Measurements from ENCODE around the gene SMIM17. TPM values are rescaled to one million over a fixed set of nuclear protein-coding genes. Genes with fewer than 3 reads are reported as not detected.

SMIM17 gene
- total and polyA plus RNA-seq, 7 donors: 0.10 to 0.21 TPM; not detected in 5

GRCh38 chr19:56637976-56638555 is 4.9 kb upstream of the SMIM17 start:
- TF ChIP-seq CTCF (IDR thresholded peaks at IDR 0.05): no peak
- peaks cover 47% of the 10 kb centered on the region for H3K9me3 ChIP-seq
- H3K4me3 ChIP-seq: no peak overlapping the region
- 8 to 10% (median 10%) methylated on average over 21 of the region's 21 CpGs for WGBS, 3 donors
- no peak overlapping the region for H3K27ac ChIP-seq
- peaks cover 0 to 4% (median 1%) of the 10 kb centered on the region in 3 donors for H3K27me3 ChIP-seq (ENCODE audit: insufficient read depth in 3 of 3, low read length in 2 of 3)
- intact Hi-C loops (cut with DNase I): no loop called here
- ATAC-seq: peak in 1 of 4 donors; percentile 41
- H3K4me1 ChIP-seq: no peaks in the 10 kb centered on the region
- H3K36me3 ChIP-seq (ENCODE audit: insufficient read depth in 1 of 2, low read depth in 1 of 2): no peaks in the 10 kb centered on the region
- peak in 1 of 2 donors; percentile 50 for DNase-seq

DNA sequence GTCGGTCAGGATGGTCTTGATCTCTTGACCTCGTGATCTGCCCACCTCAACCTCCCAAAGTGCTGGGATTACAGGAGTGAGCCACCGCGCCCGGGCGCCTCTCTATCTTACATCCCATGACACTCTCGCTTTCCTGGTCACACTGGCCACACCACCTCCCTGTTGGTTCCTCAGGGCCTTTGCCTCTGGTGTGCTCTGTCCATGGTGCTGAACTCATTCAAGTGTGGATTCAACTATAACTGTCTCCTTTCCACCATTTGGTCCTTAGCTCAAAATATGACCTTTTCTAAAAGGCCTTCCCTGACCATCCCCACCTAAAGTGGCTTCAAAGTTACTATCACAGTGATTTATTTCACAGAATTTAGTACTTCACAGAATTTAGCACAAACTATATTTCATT is 3.7 kb upstream of the SMIM17 start:
- no peak for ATAC-seq
- 28 to 40% (median 28%) methylated on average over 7 of the region's 7 CpGs for WGBS, 3 donors
- no peak for DNase-seq
- Histone ChIP-seq H3K27ac (no peak overlapping the region), H3K27me3 (ENCODE audit: insufficient read depth in 3 of 3, low read length in 2 of 3) (peaks cover 0 to 13% (median 11%) of the 10 kb centered on the region in 3 donors), H3K36me3 (ENCODE audit: insufficient read depth in 1 of 2, low read depth in 1 of 2) (no peaks in the 10 kb centered on the region), H3K4me1 (no peaks in the 10 kb centered on the region), H3K4me3 (no peak overlapping the region), H3K9me3 (peaks cover 35% of the 10 kb centered on the region)
- intact Hi-C loops (cut with DNase I): no loop called here
- TF ChIP-seq CTCF (IDR thresholded peaks at IDR 0.05): no peak

GRCh38 chr19:56643460-56643955 is 549 bp downstream of the SMIM17 start:
- no peak for TF ChIP-seq CTCF (IDR thresholded peaks at IDR 0.05)
- H3K9me3 ChIP-seq: peaks cover 23% of the 10 kb centered on the region

DNA sequence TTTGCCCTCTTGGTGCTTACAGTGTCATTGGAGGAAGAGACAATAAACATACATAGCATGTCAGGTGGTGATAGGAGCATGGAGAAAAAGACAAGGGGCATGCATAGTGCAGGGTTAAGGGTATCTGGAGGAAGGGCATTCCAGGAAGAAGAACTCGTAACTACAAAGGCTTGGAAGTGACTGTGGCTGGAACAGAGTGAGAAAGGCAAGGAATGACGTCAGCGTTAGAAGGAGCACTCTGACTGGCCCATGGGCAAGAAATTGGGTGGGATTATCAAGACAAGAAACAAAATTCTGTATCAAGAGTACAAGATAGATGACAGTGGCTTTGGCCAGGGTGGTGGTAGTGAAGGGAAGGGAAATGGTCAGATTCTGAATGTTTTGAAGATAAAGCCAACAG is 11.2 kb downstream of the SMIM17 start:
- Histone ChIP-seq H3K9me3 (peaks cover 16% of the 10 kb centered on the region), H3K27me3 (ENCODE audit: insufficient read depth in 3 of 3, low read length in 2 of 3) (no peaks in the 10 kb centered on the region), H3K27ac (no peak overlapping the region), H3K4me1 (no peaks in the 10 kb centered on the region), H3K36me3 (ENCODE audit: insufficient read depth in 1 of 2, low read depth in 1 of 2) (no peaks in the 10 kb centered on the region), H3K4me3 (no peak overlapping the region)
- WGBS, 3 donors: 70 to 78% (median 72%) methylated on average over 3 of the region's 3 CpGs
- ATAC-seq: no peak
- intact Hi-C loops (cut with DNase I): no loop called here
- TF ChIP-seq CTCF (IDR thresholded peaks at IDR 0.05): no peak
- DNase-seq: no peak

More at GRCh38 chr19:56643460-56643955, 549 bp downstream of the SMIM17 start:
- Histone ChIP-seq H3K36me3 (ENCODE audit: insufficient read depth in 1 of 2, low read depth in 1 of 2) (no peaks in the 10 kb centered on the region), H3K4me1 (no peaks in the 10 kb centered on the region), H3K4me3 (no peak overlapping the region), H3K27ac (no peak overlapping the region), H3K27me3 (ENCODE audit: insufficient read depth in 3 of 3, low read length in 2 of 3) (peaks cover 0 to 14% (median 11%) of the 10 kb centered on the region in 3 donors)
- ATAC-seq: no peak
- WGBS, 3 donors: 8 to 11% (median 9%) methylated on average over 24 to 25 of the region's 25 CpGs
- no peak for DNase-seq
- intact Hi-C loops (cut with DNase I): no loop called here
